ENCODE data around the gene KCNT2.

The KCNT2 gene

GRCh38 chr1:196312739-196313138 is 295.5 kb downstream of the KCNT2 start (continued):
- TF ChIP-seq ZBTB44 (tag by site-specific recombination; IDR thresholded peaks at IDR 0.05) (no peak), ZNF341 (tag by site-specific recombination; IDR thresholded peaks at IDR 0.05; ENCODE audit: low read depth) (no peak), ZBTB11 (tag by site-specific recombination; conservative IDR thresholded peaks at IDR 0.05; ENCODE audit: low read depth) (no peak), ZNF2 (tag by site-specific recombination; IDR thresholded peaks at IDR 0.05) (no peak), ZNF658 (tag by site-specific recombination; IDR thresholded peaks at IDR 0.05) (no peak), BCL11A (tag by site-specific recombination; IDR thresholded peaks at IDR 0.05; ENCODE audit: low read depth) (no peak), ZNF501 (tag by site-specific recombination; IDR thresholded peaks at IDR 0.05) (no peak)

DNA sequence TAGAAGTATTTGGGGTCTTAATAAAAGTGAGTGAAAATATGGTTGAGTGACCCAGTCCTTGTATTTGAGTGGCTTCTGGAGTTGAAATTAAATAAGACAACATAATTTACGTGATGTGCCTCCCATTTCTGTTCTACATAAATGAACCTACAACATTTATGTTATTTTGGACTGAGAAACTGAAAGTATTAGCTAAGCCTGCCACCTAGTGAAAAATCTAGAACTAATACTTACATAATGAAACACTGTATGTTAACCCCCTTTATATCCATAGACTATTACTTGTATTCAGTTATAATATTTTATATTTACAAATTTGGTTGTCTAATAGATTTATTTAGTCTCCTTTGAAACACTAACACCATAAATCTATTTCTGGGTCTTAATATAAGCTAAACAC is 298.9 kb downstream of the KCNT2 start:
- Histone ChIP-seq H3K9me3 (ENCODE audit: control insufficient read depth, insufficient read depth, low read depth, low read length) (no peaks in the 10 kb centered on the region), H3K36me3 (ENCODE audit: control insufficient read depth in 2 of 2, insufficient read depth in 1 of 2, low read length in 2 of 2) (no peaks in the 10 kb centered on the region), H3K27ac (ENCODE audit: extremely low read depth, low read depth, low read length) (no peak overlapping the region), H3K4me1 (ENCODE audit: control insufficient read depth, insufficient read depth, low read length) (no peaks in the 10 kb centered on the region), H3K4me3 (ENCODE audit: low read depth, low read length) (no peak overlapping the region)
- CTCF ChIA-PET: interaction anchor here (1.2 to 1.7 kb wide), 2 partner anchors 8 to 161 kb away, joined by 3 to 12 read pairs; no protein-coding TSS in a partner anchor
- peak; percentile 33; the same call in 1 of the 2 replicates for TF ChIP-seq ZNF654 (tag by site-specific recombination; IDR thresholded peaks at IDR 0.05; ENCODE audit: low read depth)
- TF ChIP-seq, protein P1, sequence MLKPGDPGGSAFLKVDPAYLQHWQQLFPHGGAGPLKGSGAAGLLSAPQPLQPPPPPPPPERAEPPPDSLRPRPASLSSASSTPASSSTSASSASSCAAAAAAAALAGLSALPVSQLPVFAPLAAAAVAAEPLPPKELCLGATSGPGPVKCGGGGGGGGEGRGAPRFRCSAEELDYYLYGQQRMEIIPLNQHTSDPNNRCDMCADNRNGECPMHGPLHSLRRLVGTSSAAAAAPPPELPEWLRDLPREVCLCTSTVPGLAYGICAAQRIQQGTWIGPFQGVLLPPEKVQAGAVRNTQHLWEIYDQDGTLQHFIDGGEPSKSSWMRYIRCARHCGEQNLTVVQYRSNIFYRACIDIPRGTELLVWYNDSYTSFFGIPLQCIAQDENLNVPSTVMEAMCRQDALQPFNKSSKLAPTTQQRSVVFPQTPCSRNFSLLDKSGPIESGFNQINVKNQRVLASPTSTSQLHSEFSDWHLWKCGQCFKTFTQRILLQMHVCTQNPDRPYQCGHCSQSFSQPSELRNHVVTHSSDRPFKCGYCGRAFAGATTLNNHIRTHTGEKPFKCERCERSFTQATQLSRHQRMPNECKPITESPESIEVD (tag by site-specific recombination; IDR thresholded peaks at IDR 0.05): no peak
- POLR2A ChIA-PET: no interaction called here

- POLR2A ChIA-PET: no interaction called here
- Histone ChIP-seq H3K36me3 (ENCODE audit: control insufficient read depth in 2 of 2, insufficient read depth in 1 of 2, low read length in 2 of 2) (no peaks in the 10 kb centered on the region), H3K4me3 (ENCODE audit: low read depth, low read length) (no peak overlapping the region), H3K9me3 (ENCODE audit: control insufficient read depth, insufficient read depth, low read depth, low read length) (no peaks in the 10 kb centered on the region), H3K4me1 (ENCODE audit: control insufficient read depth, insufficient read depth, low read length) (no peaks in the 10 kb centered on the region), H3K27ac (ENCODE audit: extremely low read depth, low read depth, low read length) (no peak overlapping the region)
- CTCF ChIA-PET: no interaction called here
- TF ChIP-seq KLF16 (tag by site-specific recombination; IDR thresholded peaks at IDR 0.05) (no peak), ZNF214 (tag by site-specific recombination; IDR thresholded peaks at IDR 0.05; ENCODE audit: borderline replicate concordance) (no peak), ZNF701 (tag by site-specific recombination; IDR thresholded peaks at IDR 0.05) (no peak), ZNF433 (tag by site-specific recombination; IDR thresholded peaks at IDR 0.05; ENCODE audit: low read depth) (no peak), ZNF660 (tag by site-specific recombination; IDR thresholded peaks at IDR 0.05) (no peak), EGR2 (tag by site-specific recombination; IDR thresholded peaks at IDR 0.05; ENCODE audit: low read depth) (no peak), ZNF623 (tag by site-specific recombination; IDR thresholded peaks at IDR 0.05) (no peak), ZSCAN16 (tag by site-specific recombination; IDR thresholded peaks at IDR 0.05) (no peak), ZSCAN5A (tag by site-specific recombination; IDR thresholded peaks at IDR 0.05) (no peak), ZNF48 (tag by site-specific recombination; IDR thresholded peaks at IDR 0.05) (no peak), KLF8 (tag by site-specific recombination; IDR thresholded peaks at IDR 0.05) (no peak), ZBTB10 (tag by site-specific recombination; IDR thresholded peaks at IDR 0.05) (no peak), ZNF211 (tag by site-specific recombination; IDR thresholded peaks at IDR 0.05; ENCODE audit: low read depth) (no peak), ZNF138 (tag by site-specific recombination; IDR thresholded peaks at IDR 0.05; ENCODE audit: borderline replicate concordance) (no peak)
Observed at GRCh38 chr1:196308176-196308575, 300.1 kb downstream of the KCNT2 start.
